Activated CD4-positive, alpha-beta T cell treated with anti-CD3 and anti-CD28 coated beads, Interleukin-2, amount 50 U/mL, for 48 hours (primary cell): Measurements from ENCODE around the gene GSDME.
"Not testable (repeated sequence)": the region's sequence is repeated elsewhere in the genome, so short reads cannot be mapped to it uniquely, and the experiment has no call there.

Experiments
- DNase-seq, 2 experiments: peaks; one replicate each; pipeline ENCODE4 v3.0.0-alpha.2; 2020

The GSDME gene

DNA sequence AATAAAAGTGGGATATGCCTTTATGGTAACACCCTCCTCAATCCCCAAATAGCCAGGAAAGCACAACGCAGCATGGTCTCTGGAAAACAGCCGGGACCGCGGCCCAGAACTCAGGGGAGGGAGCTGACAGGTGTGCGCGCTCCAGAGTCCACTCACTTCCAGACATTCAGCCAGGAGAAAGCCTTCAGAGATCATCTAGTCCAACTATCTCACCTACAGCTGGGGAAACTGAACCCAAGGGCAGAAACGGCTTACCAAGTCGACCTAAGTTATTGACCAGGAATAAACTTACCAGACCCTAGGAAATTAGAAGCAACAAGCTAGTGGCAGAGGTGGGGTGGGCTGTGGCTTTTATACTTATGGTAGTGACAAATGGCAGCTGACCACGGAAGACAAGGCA, 16.4 kb downstream of the GSDME start:
- DNase-seq: no peak

DNA sequence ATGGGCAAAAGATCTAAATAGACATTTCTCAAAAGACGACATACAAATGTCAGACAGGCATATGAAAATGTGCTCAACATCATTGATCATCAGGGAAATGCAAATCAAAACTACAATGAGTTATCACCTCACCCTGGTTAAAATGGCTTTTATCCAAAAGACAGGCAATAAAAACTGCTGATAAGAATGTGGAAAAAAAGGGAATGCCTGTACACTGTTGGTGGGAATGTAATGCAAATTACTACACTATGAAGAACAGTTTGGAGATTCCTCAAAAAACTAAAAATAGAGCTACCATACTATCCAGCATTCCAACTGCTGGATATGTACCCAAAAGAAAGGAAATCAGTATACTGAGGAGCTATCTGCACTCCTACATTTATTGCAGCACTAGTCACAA, 18.0 kb downstream of the GSDME start:
- DNase-seq: no peak

- DNase-seq: no peak
Measured at GRCh38 chr7:24738577-24738976, 18.7 kb downstream of the GSDME start.

DNA sequence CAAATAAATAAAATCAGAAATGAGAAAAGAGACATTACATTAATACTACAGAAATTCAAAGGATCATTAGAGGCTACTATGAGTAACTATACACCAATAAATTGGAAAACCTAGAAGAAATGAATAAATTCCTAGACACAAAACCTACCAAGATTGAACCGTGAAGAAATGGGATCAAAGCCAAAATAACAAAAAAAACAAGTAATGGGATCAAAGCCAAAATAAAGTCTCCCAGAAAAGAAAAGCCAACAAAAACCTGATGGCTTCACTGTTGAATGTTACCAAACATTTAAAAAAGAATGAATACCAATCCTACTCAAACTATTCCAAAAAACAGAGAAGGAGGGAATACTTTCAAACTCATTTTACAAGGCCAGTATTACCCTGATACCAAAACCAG, 20.0 kb downstream of the GSDME start:
- DNase-seq: no peak

DNA sequence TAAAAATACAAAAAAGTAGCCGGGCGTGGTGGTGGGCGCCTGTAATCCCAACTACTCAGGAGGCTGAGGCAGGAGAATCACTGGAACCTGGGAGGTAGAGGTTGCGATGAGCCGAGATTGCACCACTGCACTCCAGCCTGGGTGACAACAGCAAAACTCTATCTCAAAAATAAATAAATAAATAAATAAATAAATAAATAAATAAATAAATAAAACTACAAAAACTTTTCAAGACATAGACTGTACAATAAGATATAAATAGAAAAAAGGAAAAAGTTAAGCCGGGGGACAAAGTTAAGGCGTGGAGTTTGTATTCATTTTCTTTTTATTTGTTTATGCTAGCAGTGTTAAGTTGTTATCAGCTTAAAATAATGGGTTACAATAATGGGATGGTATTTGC, 21.7 kb downstream of the GSDME start:
- not testable (repeated sequence) for DNase-seq

GRCh38 chr7:24734306-24734705, 23.0 kb downstream of the GSDME start:
- no peak for DNase-seq

- no peak for DNase-seq
Measured at GRCh38 chr7:24733414-24734060, 23.7 kb downstream of the GSDME start.

- no peak for DNase-seq
Measured at GRCh38 chr7:24732646-24733413, 24.4 kb downstream of the GSDME start.

- no peak for DNase-seq
Measured at GRCh38 chr7:24731313-24731712, 26.0 kb downstream of the GSDME start.

GRCh38 chr7:24730018-24730369, 27.3 kb downstream of the GSDME start:
- DNase-seq: no peak

DNA sequence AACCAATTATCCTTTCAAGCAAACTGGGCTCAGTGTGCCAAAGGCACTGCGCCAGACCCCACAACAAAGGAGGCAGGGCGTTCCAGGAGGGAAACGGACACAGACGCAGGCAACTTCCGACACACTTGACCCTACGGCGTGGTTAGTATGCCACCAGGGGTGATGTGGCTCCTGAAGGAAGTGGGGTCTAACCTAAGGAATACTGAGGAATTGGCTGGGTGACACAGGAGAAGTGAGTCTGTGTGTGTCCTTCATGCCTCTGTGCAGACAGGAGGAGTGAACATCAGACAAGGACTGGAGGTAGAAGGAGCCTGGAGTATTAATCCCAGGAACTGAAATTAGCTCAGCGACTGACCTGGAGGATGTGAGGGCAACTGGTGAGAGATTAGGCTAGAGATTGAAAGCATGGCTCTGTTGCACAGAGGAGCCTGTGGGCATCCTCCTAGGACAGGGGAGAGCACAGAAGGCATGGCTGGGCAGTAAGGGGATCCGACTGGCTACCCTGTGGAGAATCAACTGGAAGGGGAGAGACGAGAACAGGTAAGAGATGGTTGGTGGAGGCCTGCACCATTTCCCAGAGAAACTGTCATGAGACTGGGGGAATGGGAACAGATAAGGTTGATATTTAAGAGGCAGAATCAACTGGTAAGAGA, 27.8 kb downstream of the GSDME start:
- DNase-seq: no peak

- DNase-seq: peak; percentile 43 to 46
Measured at GRCh38 chr7:24728503-24729364, 28.5 kb downstream of the GSDME start.

DNA sequence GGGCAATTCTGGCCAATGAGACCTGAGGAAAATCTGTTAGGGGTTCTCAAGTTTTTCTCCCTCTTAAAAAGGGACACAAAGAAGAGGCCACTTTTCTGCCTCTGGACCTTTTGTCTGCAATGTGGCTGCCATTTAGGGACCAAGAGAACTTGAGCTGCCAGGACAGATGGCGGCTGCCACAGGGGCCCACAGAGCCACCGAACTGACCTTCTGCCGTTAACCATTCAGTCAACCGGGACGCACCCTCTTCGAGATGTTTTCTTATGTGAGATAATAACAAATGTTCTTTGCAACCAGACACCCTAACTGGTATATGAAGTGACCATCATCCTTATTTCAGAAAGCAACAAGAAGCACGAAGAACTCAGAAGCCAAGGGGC, 29.2 kb downstream of the GSDME start:
- no peak for DNase-seq

DNA sequence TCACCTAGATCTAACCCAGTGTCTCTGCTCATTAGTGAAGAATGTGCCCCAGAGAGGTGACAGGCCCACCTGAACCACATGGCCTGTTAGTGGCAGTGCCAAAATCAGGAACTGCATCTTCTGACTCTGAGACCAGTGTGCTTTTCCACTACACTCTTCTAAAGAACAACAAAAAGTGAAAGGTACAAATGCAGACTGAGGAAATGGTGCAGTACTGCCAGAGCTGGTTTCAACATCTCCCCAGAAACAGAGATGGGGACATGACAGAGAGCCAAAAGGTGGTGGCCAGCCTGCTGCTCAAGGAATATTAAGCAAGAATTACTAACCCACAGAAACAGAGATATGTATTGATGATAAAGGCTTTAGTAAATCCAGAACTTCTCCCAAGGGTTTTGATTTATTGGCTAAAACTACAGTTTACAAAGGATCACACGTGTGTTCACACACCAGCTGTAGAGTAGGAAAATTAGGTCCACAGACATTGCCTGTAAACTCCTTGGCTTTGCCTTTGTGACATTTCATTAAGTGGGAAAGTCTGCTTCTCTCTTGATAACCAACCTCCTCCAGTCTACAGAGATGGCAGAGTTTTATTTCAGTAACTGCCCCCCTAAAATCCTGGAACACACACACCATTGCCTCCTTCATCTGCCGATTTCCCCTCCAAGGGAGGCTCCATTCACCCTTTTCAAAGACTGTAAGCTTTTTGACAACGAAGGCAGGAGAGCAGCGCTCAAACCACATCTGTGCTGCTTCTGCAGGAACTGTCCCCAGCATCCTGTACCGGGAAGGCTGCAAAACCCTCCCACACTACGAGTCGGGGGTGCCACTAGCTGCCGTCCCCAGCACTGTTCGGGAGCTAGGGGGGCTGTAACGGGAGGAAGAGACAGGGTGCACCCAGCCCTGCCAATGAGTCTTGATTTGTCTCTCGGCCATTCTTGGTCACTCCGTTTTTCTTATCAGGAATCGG, 29.8 kb downstream of the GSDME start:
- DNase-seq: no peak

DNA sequence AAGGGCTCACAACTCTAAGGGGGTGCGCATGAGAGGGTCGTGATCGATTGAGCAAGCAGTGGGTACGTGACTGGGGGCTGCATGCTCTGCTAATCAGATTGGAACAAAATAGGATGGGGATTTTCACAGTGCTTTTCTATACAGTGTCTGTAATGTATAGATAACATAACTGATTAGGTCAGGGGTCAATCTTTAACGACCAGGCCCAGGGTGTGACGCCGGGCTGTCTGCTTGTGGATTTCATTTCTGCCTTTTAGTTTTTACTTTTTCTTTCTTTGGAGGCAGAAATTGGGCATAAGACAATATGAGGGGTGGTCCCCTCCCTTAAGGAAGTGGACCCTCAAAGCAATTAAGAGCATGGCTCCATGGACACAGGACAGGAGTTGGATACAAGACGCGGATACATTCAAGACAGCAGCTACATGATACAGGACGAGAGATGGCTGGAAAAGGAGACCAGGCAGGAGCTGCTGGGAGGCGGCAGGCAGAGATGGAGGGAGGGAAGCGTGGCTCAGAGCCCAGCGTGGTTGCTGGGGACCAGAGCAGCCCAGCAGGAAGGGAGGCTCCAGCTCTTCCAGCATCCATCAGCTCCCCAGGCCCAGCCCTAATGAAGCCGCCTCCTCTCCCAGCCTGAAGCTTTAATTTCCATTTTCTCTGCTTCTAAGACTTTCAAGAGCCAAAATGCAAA, 31.6 kb downstream of the GSDME start:
- DNase-seq: no peak

GRCh38 chr7:24724451-24725190, 32.6 kb downstream of the GSDME start:
- no peak for DNase-seq

DNA sequence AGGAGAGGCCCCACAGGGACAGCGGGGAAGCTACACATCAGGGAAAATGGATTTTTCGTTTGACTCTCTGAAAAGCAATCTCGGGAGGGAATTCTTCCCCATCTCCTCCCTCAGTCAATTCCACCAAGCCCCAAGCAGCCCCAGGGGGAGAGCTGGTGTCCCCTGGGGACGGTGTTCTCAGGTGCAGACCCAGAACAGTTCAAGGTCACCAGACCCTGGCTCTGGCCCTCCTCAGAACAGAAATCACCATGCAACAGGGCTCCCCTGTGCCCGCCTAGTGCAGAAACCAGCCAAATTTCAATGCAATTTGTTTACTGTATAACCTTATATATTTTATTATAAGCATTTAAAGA, 34.1 kb downstream of the GSDME start:
- DNase-seq: no peak

DNA sequence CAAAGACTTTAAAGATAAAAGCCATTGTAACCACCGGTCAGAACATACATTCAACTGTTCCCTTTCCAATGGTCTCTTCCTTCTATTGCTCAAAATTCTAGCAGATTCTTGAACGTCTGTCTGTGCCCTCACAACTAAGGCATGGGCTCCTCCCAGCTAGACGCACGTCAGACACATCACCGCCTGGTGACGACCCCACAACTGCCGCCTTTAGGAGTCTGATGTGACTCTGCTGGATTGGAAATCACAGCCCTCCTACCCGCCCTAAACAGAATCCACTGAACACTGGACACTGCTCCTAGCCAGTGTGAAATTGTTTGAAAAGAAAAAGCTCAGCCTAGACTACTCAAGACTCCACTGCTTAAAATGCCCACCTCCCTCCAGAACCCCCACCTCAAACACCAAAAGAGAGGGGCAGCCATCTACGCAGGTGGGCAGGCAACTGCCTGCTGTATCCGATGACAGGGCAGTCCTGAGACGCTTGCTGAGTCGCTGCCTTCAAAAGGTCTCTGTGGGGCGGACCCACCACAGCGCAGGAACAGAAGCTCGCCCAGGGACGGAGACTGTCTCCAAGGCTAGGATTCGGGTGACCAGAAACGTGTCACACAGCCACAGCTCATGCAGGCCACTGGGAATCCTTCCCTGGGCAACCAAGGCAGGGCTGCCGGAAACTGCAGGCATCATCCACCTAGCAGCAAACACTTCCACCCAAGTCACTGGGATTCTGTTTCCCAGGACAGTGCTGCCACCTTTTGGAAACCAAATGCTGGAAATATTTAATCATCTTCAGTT, 34.7 kb downstream of the GSDME start:
- no peak for DNase-seq

- no peak for DNase-seq
Measured at GRCh38 chr7:24721481-24722001, 35.7 kb downstream of the GSDME start.

DNA sequence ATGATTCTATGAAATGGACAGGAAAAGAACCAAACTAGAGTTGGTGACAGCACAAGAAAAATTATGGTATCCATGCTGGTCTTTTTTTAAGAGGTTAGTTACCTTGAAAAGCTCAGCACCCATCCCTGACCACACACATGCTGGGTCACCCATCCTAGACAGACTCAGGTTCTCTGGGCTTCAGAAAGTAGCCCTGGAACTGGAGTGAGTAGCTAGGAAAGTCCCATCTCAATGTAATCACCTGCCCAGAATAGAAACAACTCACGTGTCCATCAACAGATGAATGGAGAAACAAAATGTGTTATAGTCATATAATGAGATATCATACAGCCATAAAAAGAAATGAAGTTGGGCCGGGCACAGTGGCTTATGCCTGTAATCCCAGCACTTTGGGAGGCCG, 37.0 kb downstream of the GSDME start:
- no peak for DNase-seq
